Esophagus muscularis mucosa (tissue), 4 donors: Measurements from ENCODE around the gene FAS.

ENCODE experiments used
- EP300 ChIP-seq: sonication (generic); formaldehyde crosslinking; IDR thresholded peaks from one replicate; pipeline ENCODE4 v1.6.1; 2017; ENCODE audit warnings: antibody characterized with exemption
- POLR2A ChIP-seq: fragments of 450-650 bp; IDR thresholded peaks from one replicate; pipeline ENCODE4 v1.6.1; 2017; ENCODE audit warnings: antibody characterized with exemption, moderate library complexity, mild to moderate bottlenecking, low read depth
- POLR2AphosphoS5 ChIP-seq, 2 donors: sonication (generic); formaldehyde crosslinking; IDR thresholded peaks; one replicate each; pipeline ENCODE4 v1.6.1; 2017; ENCODE audit warnings: antibody characterized with exemption in 2 of 2
- TF ChIP-seq, protein P1 (sequence below), 3 experiments: fragments of 200-600 bp in 2 of 3; fragments of 450-650 bp in 1 of 3; sonication (generic) in 2 of 3; IDR thresholded peaks; one replicate each; pipeline ENCODE4 v1.5.1; 2017 to 2019; ENCODE audit warnings: antibody characterized with exemption in 3 of 3, mild to moderate bottlenecking in 2 of 3, moderate library complexity in 1 of 3

DNA sequence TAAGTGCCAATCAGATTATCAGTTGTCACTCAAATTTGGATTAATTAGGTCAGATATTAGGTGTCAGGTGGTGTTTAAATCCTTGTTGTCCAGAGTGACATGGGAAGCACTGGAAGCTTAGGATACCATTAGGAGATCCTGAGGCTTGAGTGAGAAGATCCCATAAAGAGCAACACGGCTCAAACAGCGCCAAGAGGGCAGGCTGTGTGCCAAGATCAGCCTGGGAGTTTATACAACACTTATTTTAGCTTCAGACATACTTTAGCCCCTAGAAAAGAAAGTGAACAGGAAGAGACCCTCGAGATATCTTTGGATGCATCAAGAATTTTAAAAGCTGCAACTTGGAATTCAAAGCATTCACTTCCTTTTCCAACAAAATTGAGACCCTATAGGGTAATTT, 23.8 kb upstream of the FAS start:
- no peak for TF ChIP-seq POLR2A
- TF ChIP-seq POLR2AphosphoS5 (IDR thresholded peaks at IDR 0.05), result no peak
- TF ChIP-seq EP300, result no peak
- TF ChIP-seq, protein P1, sequence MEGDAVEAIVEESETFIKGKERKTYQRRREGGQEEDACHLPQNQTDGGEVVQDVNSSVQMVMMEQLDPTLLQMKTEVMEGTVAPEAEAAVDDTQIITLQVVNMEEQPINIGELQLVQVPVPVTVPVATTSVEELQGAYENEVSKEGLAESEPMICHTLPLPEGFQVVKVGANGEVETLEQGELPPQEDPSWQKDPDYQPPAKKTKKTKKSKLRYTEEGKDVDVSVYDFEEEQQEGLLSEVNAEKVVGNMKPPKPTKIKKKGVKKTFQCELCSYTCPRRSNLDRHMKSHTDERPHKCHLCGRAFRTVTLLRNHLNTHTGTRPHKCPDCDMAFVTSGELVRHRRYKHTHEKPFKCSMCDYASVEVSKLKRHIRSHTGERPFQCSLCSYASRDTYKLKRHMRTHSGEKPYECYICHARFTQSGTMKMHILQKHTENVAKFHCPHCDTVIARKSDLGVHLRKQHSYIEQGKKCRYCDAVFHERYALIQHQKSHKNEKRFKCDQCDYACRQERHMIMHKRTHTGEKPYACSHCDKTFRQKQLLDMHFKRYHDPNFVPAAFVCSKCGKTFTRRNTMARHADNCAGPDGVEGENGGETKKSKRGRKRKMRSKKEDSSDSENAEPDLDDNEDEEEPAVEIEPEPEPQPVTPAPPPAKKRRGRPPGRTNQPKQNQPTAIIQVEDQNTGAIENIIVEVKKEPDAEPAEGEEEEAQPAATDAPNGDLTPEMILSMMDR (IDR thresholded peaks at IDR 0.05), result no peak
